H1 (cell line): ENCODE measurements around the gene SH3GL2. TPM values are rescaled to one million over a fixed set of nuclear protein-coding genes. Genes with fewer than 3 reads are reported as not detected.
A peak's percentile ranks its signal among the peaks of the same experiment; 100 is the strongest.

Experiments used
- CTCF ChIA-PET: fragments of 300-600 bp; sonication (Branson Sonifier 250); formaldehyde crosslinking; loops from one replicate; lab custom pipeline; 2021; ENCODE audit not compliant: partially characterized antibody; lab: Charles Lee
- POLR2A ChIA-PET: fragments of 300-600 bp; sonication (Branson Sonifier 250); formaldehyde crosslinking; loops from one replicate; lab custom pipeline; 2021; ENCODE audit warnings: inconsistent platforms; ENCODE audit not compliant: partially characterized antibody; lab: Charles Lee
- DNase-seq, 2 experiments: peaks; one replicate each; pipeline versions ENCODE4 v3.0.0 to v3.0.0-alpha.2; 2010 to 2022; ENCODE audit warnings: low spot score in 2 of 2, low read depth in 1 of 2, mixed read lengths in 1 of 2
- FAIRE-seq: peaks from 2 replicates; lab custom pipeline; 2011; peaks lifted over from hg19 to GRCh38; lab: Jason Lieb, UNC
- H2AFZ ChIP-seq: 2 replicates; pipeline ENCODE4 v1.8.1; 2012; ENCODE audit warnings: low read length, inconsistent platforms
- H2AK5ac ChIP-seq: 2 replicates; pipeline ENCODE4 v1.6.1; 2013; ENCODE audit warnings: low read depth, low read length
- H2BK120ac ChIP-seq: replicated peaks from 2 replicates; pipeline ENCODE3; 2013; ENCODE audit warnings: low read depth, low read length, inconsistent platforms
- H2BK12ac ChIP-seq: 2 replicates; pipeline ENCODE4 v1.6.1; 2013; ENCODE audit warnings: low read depth, low read length
- H2BK15ac ChIP-seq: 2 replicates; pipeline ENCODE4 v1.6.1; 2013; ENCODE audit warnings: low read length
- H2BK20ac ChIP-seq: 2 replicates; pipeline ENCODE4 v1.6.1; 2013; ENCODE audit warnings: low read length
- H2BK5ac ChIP-seq: 2 replicates; pipeline ENCODE4 v1.6.1; 2013; ENCODE audit warnings: low read depth, low read length
- H3K14ac ChIP-seq: 2 replicates; pipeline ENCODE4 v1.6.1; 2013; ENCODE audit warnings: inconsistent platforms; ENCODE audit not compliant: insufficient read length
- H3K18ac ChIP-seq: 2 replicates; pipeline ENCODE4 v1.6.1; 2013; ENCODE audit warnings: low read length; ENCODE audit errors: extremely low read depth
- H3K23ac ChIP-seq: 2 replicates; pipeline ENCODE4 v1.6.1; 2013; ENCODE audit warnings: inconsistent platforms; ENCODE audit not compliant: insufficient read length
- H3K23me2 ChIP-seq: 2 replicates; pipeline ENCODE4 v1.6.1; 2013; ENCODE audit warnings: low read depth, low read length
- H3K27ac ChIP-seq: 2 replicates; pipeline ENCODE4 v1.6.1; 2011; ENCODE audit warnings: low read depth, low read length, inconsistent platforms
- H3K27me3 ChIP-seq, 4 experiments: replicated peaks in 1 of 4; 1 replicate in 1 of 4; 2 replicates in 3 of 4; pipeline versions ENCODE4 v1.6.1 to v1.8.1; 2011 to 2013; ENCODE audit warnings: low read length in 3 of 4, mild to moderate bottlenecking in 3 of 4, inconsistent platforms in 2 of 4, mixed read lengths in 2 of 4, moderate library complexity in 1 of 4; ENCODE audit not compliant: control insufficient read depth in 3 of 4, insufficient read depth in 3 of 4; ENCODE audit errors: extremely low read depth in 1 of 4
- H3K36me3 ChIP-seq, 4 experiments: 2 replicates each; pipeline versions ENCODE4 v1.6.1 to v1.8.1; 2011 to 2013; ENCODE audit warnings: mild to moderate bottlenecking in 4 of 4, low read length in 3 of 4, moderate library complexity in 2 of 4, control low read depth in 1 of 4, inconsistent platforms in 1 of 4; ENCODE audit not compliant: insufficient read depth in 4 of 4, control insufficient read depth in 2 of 4
- H3K4ac ChIP-seq: replicated peaks from 2 replicates; pipeline ENCODE3; 2013; ENCODE audit warnings: low read length, low read depth, mixed read lengths, inconsistent platforms; ENCODE audit not compliant: insufficient read length
- H3K4me1 ChIP-seq, 4 experiments: replicated peaks in 1 of 4; 1 replicate in 1 of 4; 2 replicates in 3 of 4; pipeline versions ENCODE4 v1.6.1 to v1.8.1; 2011 to 2013; ENCODE audit warnings: low read length in 3 of 4, inconsistent platforms in 2 of 4, mixed read lengths in 1 of 4; ENCODE audit not compliant: insufficient read depth in 4 of 4, control insufficient read depth in 3 of 4
- H3K4me2 ChIP-seq, 2 experiments: 2 replicates each; pipeline versions ENCODE4 v1.6.1 to v1.8.1; 2011 to 2013; ENCODE audit warnings: low read depth in 2 of 2, low read length in 2 of 2, control low read depth in 1 of 2, inconsistent platforms in 1 of 2, mild to moderate bottlenecking in 1 of 2; ENCODE audit not compliant: insufficient read depth in 1 of 2
- H3K4me3 ChIP-seq, 4 experiments: fragments of 200-600, 300-600 bp in 1 of 4; sonication (generic), shearing (Covaris generic), sonication (Bioruptor Twin) in 1 of 4; 2 replicates each; pipeline versions ENCODE4 v1.5.1 to v1.8.1; 2011 to 2016; ENCODE audit warnings: low read length in 4 of 4, low read depth in 3 of 4, control low read depth in 2 of 4, inconsistent platforms in 2 of 4, mild to moderate bottlenecking in 2 of 4, mixed read lengths in 1 of 4, moderate library complexity in 1 of 4; ENCODE audit not compliant: insufficient read depth in 2 of 4; ENCODE audit errors: extremely low read depth in 1 of 4
- H3K56ac ChIP-seq: replicated peaks from 2 replicates; pipeline ENCODE3; 2013; ENCODE audit warnings: low read depth, mild to moderate bottlenecking, mixed read lengths, low read length, inconsistent platforms; ENCODE audit not compliant: insufficient read length
- H3K79me1 ChIP-seq: 2 replicates; pipeline ENCODE4 v1.6.1; 2013; ENCODE audit warnings: low read depth, low read length, control low read depth
- H3K79me2 ChIP-seq, 2 experiments: 2 replicates each; pipeline versions ENCODE4 v1.6.1 to v1.8.1; 2012 to 2013; ENCODE audit warnings: low read length in 2 of 2, mild to moderate bottlenecking in 2 of 2, inconsistent platforms in 1 of 2; ENCODE audit not compliant: insufficient read depth in 2 of 2, control insufficient read depth in 1 of 2
- H3K9ac ChIP-seq, 4 experiments: replicated peaks in 1 of 4; 1 replicate in 1 of 4; 2 replicates in 3 of 4; pipeline versions ENCODE4 v1.6.1 to v1.8.1; 2011 to 2013; ENCODE audit warnings: low read depth in 3 of 4, low read length in 3 of 4, control low read depth in 2 of 4, mild to moderate bottlenecking in 2 of 4, moderate library complexity in 2 of 4, inconsistent platforms in 1 of 4; ENCODE audit errors: extremely low read depth in 1 of 4
- H3K9me3 ChIP-seq, 2 experiments: 2 replicates each; pipeline versions ENCODE4 v1.6.1 to v1.8.1; 2012 to 2013; ENCODE audit warnings: mild to moderate bottlenecking in 2 of 2, moderate library complexity in 2 of 2, control low read depth in 1 of 2, inconsistent platforms in 1 of 2, low read depth in 1 of 2, low read length in 1 of 2, mixed read lengths in 1 of 2; ENCODE audit not compliant: insufficient read depth in 2 of 2
- H4K20me1 ChIP-seq, 2 experiments: replicated peaks in 1 of 2; 2 replicates each; pipeline versions ENCODE3 to v1.8.1; 2011 to 2013; ENCODE audit warnings: inconsistent platforms in 2 of 2, low read length in 2 of 2, mild to moderate bottlenecking in 1 of 2; ENCODE audit not compliant: insufficient read depth in 2 of 2, control insufficient read depth in 1 of 2
- H4K5ac ChIP-seq: 2 replicates; pipeline ENCODE4 v1.6.1; 2013; ENCODE audit warnings: low read length, low read depth, mixed read lengths, inconsistent platforms; ENCODE audit not compliant: insufficient read length
- H4K8ac ChIP-seq: 2 replicates; pipeline ENCODE4 v1.8.0; 2013; ENCODE audit warnings: mild to moderate bottlenecking, moderate library complexity, low read length, inconsistent platforms; ENCODE audit not compliant: insufficient read depth; ENCODE audit errors: extremely low read depth
- H4K91ac ChIP-seq: replicated peaks from 2 replicates; pipeline ENCODE3; 2013; ENCODE audit warnings: low read length, mixed read lengths, inconsistent platforms; ENCODE audit not compliant: insufficient read length
- BACH1 ChIP-seq: IDR thresholded peaks from 2 replicates; pipeline ENCODE4 v1.6.1; 2012; ENCODE audit warnings: low read length, improper control_type of control experiment
- BCL11A ChIP-seq, 2 experiments: IDR thresholded peaks; one replicate each; pipeline ENCODE4 v1.6.1; 2011; ENCODE audit warnings: low read depth in 2 of 2, low read length in 2 of 2, mild to moderate bottlenecking in 2 of 2
- BRCA1 ChIP-seq: IDR thresholded peaks from 2 replicates; pipeline ENCODE4 v1.6.1; 2012; ENCODE audit warnings: low read depth, low read length, improper control_type of control experiment
- CBX5 ChIP-seq: fragments of 300-800, 300-1000 bp; sonication (generic); IDR thresholded peaks from 2 replicates; pipeline ENCODE4 v1.7.1; 2016; ENCODE audit warnings: antibody characterized with exemption, low read length, low read depth
- CBX8 ChIP-seq: fragments of 300-800, 300-1000 bp; sonication (generic); IDR thresholded peaks from 2 replicates; pipeline ENCODE4 v1.7.1; 2016; ENCODE audit warnings: low read depth, low read length, borderline replicate concordance
- HDAC6 ChIP-seq: IDR thresholded peaks from one replicate; pipeline ENCODE4 v1.7.1; 2012; ENCODE audit warnings: low read depth, mild to moderate bottlenecking, inconsistent platforms, low read length, moderate library complexity
- JUN ChIP-seq: IDR thresholded peaks from 2 replicates; pipeline ENCODE4 v1.6.1; 2011; ENCODE audit warnings: low read depth, mild to moderate bottlenecking, improper control_type of control experiment, low read length
- PHF8 ChIP-seq: fragments of 200-600 bp; sonication (generic); conservative IDR thresholded peaks from 2 replicates; pipeline ENCODE4 v1.7.1; 2012; ENCODE audit warnings: low read depth, mild to moderate bottlenecking, inconsistent platforms, low read length, moderate library complexity
- RAD21 ChIP-seq, 2 experiments: IDR thresholded peaks in 1 of 2; conservative IDR thresholded peaks in 1 of 2; 2 replicates each; pipeline ENCODE4 v1.6.1; 2011; ENCODE audit warnings: low read depth in 2 of 2, low read length in 2 of 2, improper control_type of control experiment in 1 of 2, inconsistent platforms in 1 of 2, mild to moderate bottlenecking in 1 of 2, moderate library complexity in 1 of 2
- RFX5 ChIP-seq: IDR thresholded peaks from 2 replicates; pipeline ENCODE4 v1.6.1; 2011; ENCODE audit warnings: low read depth, low read length, improper control_type of control experiment, borderline replicate concordance
- TCF12 ChIP-seq: IDR thresholded peaks from 2 replicates; pipeline ENCODE4 v1.6.1; 2011; ENCODE audit warnings: low read depth, mild to moderate bottlenecking, low read length
- TEAD4 ChIP-seq: IDR thresholded peaks from 2 replicates; pipeline ENCODE4 v1.6.1; 2012; ENCODE audit warnings: low read depth, low read length, inconsistent platforms, mixed read lengths
- WGBS, 2 experiments: shearing (Covaris generic) in 1 of 2; methylation state at CpG; one replicate each; pipeline versions ENCODE4 v1.1.6 to v1.1.7; 2013 to 2015; ENCODE audit warnings: low lambda C conversion rate in 2 of 2, mixed read lengths in 2 of 2, inconsistent platforms in 1 of 2, low coverage in 1 of 2, missing lambda C conversion rate in 1 of 2; ENCODE audit not compliant: insufficient replicate concordance in 2 of 2, insufficient coverage in 1 of 2, insufficient read length in 1 of 2; ENCODE audit errors: extremely low coverage in 1 of 2, missing lambda C conversion rate in 1 of 2; 5-methylcytosine and 5-hydroxymethylcytosine counted together
- polyA plus RNA-seq, 7 experiments: library from polyadenylated mRNA; depleted of rRNA in 3 of 7; stranded (reverse) in 5 of 7; unstranded in 2 of 7; fragments of >200 nt in 5 of 7; fragments of 200-250 nt in 2 of 7; gene quantifications; 1 replicate in 5 of 7; 2 replicates in 1 of 7; 4 replicates in 1 of 7; pipeline versions ENCODE4 v1.2.1 to v1.2.3, GENCODE V29; 2011 to 2013; ENCODE audit warnings: missing spikeins in 2 of 7, mixed read lengths in 2 of 7
- total RNA-seq: library from RNA; stranded (reverse); fragmentation: NEBNext Ultra II Directional; extraction: Animal tissue kit (Norgen Biotek cat#: 25700); gene quantifications from 2 replicates; pipeline ENCODE4 v1.2.1, GENCODE V29; 2021

SH3GL2 gene
- total and polyA plus RNA-seq, 2 of the 8 experiments (the other 6 are each of a cell fraction or from before 2014, with no cell fraction given) = 4.7 to 5.3 TPM

GRCh38 chr9:17571825-17572224 is 7.0 kb upstream of the SH3GL2 start:
- DNase-seq = no peak
- Histone ChIP-seq H3K23ac (no peak overlapping the region), H4K5ac (no peak overlapping the region), H3K18ac (no peak overlapping the region), H2BK20ac (no peak overlapping the region), H2BK120ac (no peak overlapping the region), H4K8ac (no peak overlapping the region), H3K9ac (no peak overlapping the region), H3K4me2 (peak overlapping the region; percentile 20 to 39; a peak in 2 of 4 replicates), H3K9me3 (no peaks in the 10 kb centered on the region), H3K79me1 (no peaks in the 10 kb centered on the region), H3K4ac (no peak overlapping the region), H4K91ac (no peak overlapping the region), H2AFZ (peak overlapping the region; percentile 79; the same call in 1 of the 2 replicates), H3K23me2 (no peaks in the 10 kb centered on the region), H3K4me3 (peak overlapping the region in 1 of 4 experiments; percentile 5; a peak in 1 of 8 replicates), H3K27ac (no peak overlapping the region), H2BK5ac (no peak overlapping the region), H2AK5ac (no peak overlapping the region), H4K20me1 (no peaks in the 10 kb centered on the region), H3K4me1 (peaks cover 0 to 4% (median 2%) of the 10 kb centered on the region in 4 experiments; a peak in 4 of 7 replicates), H2BK12ac (peak overlapping the region; percentile 5; the same call in 1 of the 2 replicates), H3K14ac (no peak overlapping the region), H2BK15ac (no peak overlapping the region), H3K36me3 (no peaks in the 10 kb centered on the region), H3K27me3 (peaks cover 0 to 1% (median 0%) of the 10 kb centered on the region in 4 experiments; a peak in 1 of 7 replicates), H3K56ac (no peak overlapping the region), H3K79me2 (no peaks in the 10 kb centered on the region)
- TF ChIP-seq CBX5 (no peak), CBX8 (no peak), TCF12 (no peak), PHF8 (no peak), HDAC6 (no peak), TEAD4 (no peak), RAD21 (IDR thresholded peaks at IDR 0.05 in 1 of 2, conservative IDR thresholded peaks at IDR 0.05 in 1 of 2; ENCODE audit: low read depth in 2 of 2, low read length in 2 of 2) (no peak), BCL11A (IDR thresholded peaks at IDR 0.05; ENCODE audit: low read depth in 2 of 2, low read length in 2 of 2) (no peak), JUN (no peak), RFX5 (no peak), BACH1 (no peak), BRCA1 (no peak)
- 68% methylated on average over 5 of the region's 5 CpGs; no CpG with 5 or more reads in 1 of the 2 experiments for WGBS, 2 experiments
- peak; percentile 73 for FAIRE-seq
- ChIA-PET CTCF (no interaction called here), POLR2A (no interaction called here)
